Testis (tissue), 2 donors: ENCODE measurements around the gene TNFAIP3.

ENCODE experiments used
- POLR2A ChIP-seq: fragments of 450-650 bp; IDR thresholded peaks from one replicate; pipeline ENCODE4 v1.6.1; 2017; ENCODE audit warnings: antibody characterized with exemption, mild to moderate bottlenecking, moderate library complexity
- TF ChIP-seq, protein P1 (sequence below), 3 experiments: fragments of 450-650 bp in 2 of 3; fragments of 200-600 bp in 1 of 3; sonication (generic) in 1 of 3; IDR thresholded peaks; one replicate each; pipeline ENCODE4 v1.5.1; 2016 to 2019; ENCODE audit warnings: antibody characterized with exemption in 3 of 3, mild to moderate bottlenecking in 2 of 3, moderate library complexity in 1 of 3

DNA sequence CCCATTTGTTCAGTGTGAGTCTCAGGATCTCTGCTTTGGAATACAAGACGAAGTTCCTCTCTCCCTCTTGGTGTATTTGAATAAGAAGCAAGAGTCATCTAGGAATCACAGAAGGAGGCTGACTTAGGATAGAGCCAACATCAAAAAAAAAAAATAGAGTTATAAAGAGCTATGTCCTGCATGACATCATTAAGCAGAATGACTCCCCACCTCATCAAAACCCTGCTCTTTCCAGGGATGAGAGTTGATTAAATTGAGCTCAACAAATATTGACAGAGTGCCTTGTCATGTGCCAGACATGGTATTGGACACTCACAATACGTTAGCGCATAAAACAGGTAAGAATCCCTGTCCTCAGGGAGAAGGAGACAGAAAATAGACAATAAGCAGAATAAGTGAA, 48.6 kb upstream of the TNFAIP3 start:
- TF ChIP-seq, protein P1, sequence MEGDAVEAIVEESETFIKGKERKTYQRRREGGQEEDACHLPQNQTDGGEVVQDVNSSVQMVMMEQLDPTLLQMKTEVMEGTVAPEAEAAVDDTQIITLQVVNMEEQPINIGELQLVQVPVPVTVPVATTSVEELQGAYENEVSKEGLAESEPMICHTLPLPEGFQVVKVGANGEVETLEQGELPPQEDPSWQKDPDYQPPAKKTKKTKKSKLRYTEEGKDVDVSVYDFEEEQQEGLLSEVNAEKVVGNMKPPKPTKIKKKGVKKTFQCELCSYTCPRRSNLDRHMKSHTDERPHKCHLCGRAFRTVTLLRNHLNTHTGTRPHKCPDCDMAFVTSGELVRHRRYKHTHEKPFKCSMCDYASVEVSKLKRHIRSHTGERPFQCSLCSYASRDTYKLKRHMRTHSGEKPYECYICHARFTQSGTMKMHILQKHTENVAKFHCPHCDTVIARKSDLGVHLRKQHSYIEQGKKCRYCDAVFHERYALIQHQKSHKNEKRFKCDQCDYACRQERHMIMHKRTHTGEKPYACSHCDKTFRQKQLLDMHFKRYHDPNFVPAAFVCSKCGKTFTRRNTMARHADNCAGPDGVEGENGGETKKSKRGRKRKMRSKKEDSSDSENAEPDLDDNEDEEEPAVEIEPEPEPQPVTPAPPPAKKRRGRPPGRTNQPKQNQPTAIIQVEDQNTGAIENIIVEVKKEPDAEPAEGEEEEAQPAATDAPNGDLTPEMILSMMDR (IDR thresholded peaks at IDR 0.05) = no peak
- no peak for TF ChIP-seq POLR2A
